ENCODE data around the gene TMEM245.

- TF ChIP-seq CTCF (IDR thresholded peaks at IDR 0.05) (no peak), EP300 (IDR thresholded peaks at IDR 0.05) (no peak), POLR2A (IDR thresholded peaks at IDR 0.05) (no peak), POLR2AphosphoS5 (IDR thresholded peaks at IDR 0.05) (no peak)
Observed at GRCh38 chr9:109166771-109167601, 47.2 kb upstream of the TMEM245 start, which contains the start of gene FRRS1L.

All from sigmoid colon (tissue), 4 donors.